Measurements from ENCODE around the gene SMURF2. TPM values are rescaled to one million over a fixed set of nuclear protein-coding genes. Genes with fewer than 3 reads are reported as not detected.

The SMURF2 gene
- total RNA-seq, 4 donors from 2014 or later = 18.2 to 28.0 (median 21.3) TPM

- no peak overlapping the region for H3K27ac ChIP-seq
- no peaks in the 10 kb centered on the region for H3K27me3 ChIP-seq
- peaks cover 0 to 15% (median 0%) of the 10 kb centered on the region in 4 donors for H3K4me1 ChIP-seq
- peaks cover 0 to 44% (median 7%) of the 10 kb centered on the region in 3 donors for H3K36me3 ChIP-seq
- H3K4me3 ChIP-seq = no peak overlapping the region
- TF ChIP-seq POLR2A (IDR thresholded peaks at IDR 0.05) (no peak), EP300 (IDR thresholded peaks at IDR 0.05) (no peak), CTCF (IDR thresholded peaks at IDR 0.05) (no peak)
- H3K9me3 ChIP-seq = no peaks in the 10 kb centered on the region
- no peak for DNase-seq (ENCODE audit: low spot score in 2 of 2)
These were observed 96.5 kb downstream of the SMURF2 start for GRCh38 chr17:64565563-64565962.

GRCh38 chr17:64564098-64564497 is 98.0 kb downstream of the SMURF2 start:
- no peak overlapping the region for H3K4me3 ChIP-seq
- peaks cover 0 to 53% (median 5%) of the 10 kb centered on the region in 3 donors for H3K36me3 ChIP-seq
- peaks cover 0 to 15% (median 0%) of the 10 kb centered on the region in 4 donors for H3K4me1 ChIP-seq
- WGBS, 2 donors = 66 to 73% methylated on average over 1 of the region's 1 CpG
- no peaks in the 10 kb centered on the region for H3K27me3 ChIP-seq
- no peak overlapping the region for H3K27ac ChIP-seq
- no peaks in the 10 kb centered on the region for H3K9me3 ChIP-seq
- no peak for TF ChIP-seq POLR2A (IDR thresholded peaks at IDR 0.05)
- TF ChIP-seq EP300 (IDR thresholded peaks at IDR 0.05) = no peak
- no peak for TF ChIP-seq CTCF (IDR thresholded peaks at IDR 0.05)
- DNase-seq (ENCODE audit: low spot score in 2 of 2) = no peak

- H3K27me3 ChIP-seq = no peaks in the 10 kb centered on the region
- H3K36me3 ChIP-seq = peaks cover 0 to 39% (median 0%) of the 10 kb centered on the region in 3 donors
These were observed 106.8 kb downstream of the SMURF2 start for GRCh38 chr17:64555281-64555680.

GRCh38 chr17:64554028-64554637 is 108.0 kb downstream of the SMURF2 start:
- no peak overlapping the region for H3K4me3 ChIP-seq
- no peak for DNase-seq (ENCODE audit: low spot score in 2 of 2)
- peaks cover 0 to 28% (median 0%) of the 10 kb centered on the region in 3 donors for H3K36me3 ChIP-seq
- H3K4me1 ChIP-seq = peaks cover 0 to 38% (median 3%) of the 10 kb centered on the region in 4 donors
- no peaks in the 10 kb centered on the region for H3K27me3 ChIP-seq
- no peaks in the 10 kb centered on the region for H3K9me3 ChIP-seq
- TF ChIP-seq CTCF (IDR thresholded peaks at IDR 0.05) (no peak), POLR2A (IDR thresholded peaks at IDR 0.05) (no peak), EP300 (IDR thresholded peaks at IDR 0.05) (no peak)
- H3K27ac ChIP-seq = no peak overlapping the region

More at GRCh38 chr17:64555281-64555680, 106.8 kb downstream of the SMURF2 start:
- WGBS, 2 donors = 34 to 42% methylated on average over 4 of the region's 4 CpGs
- no peak for TF ChIP-seq POLR2A (IDR thresholded peaks at IDR 0.05)
- no peak for TF ChIP-seq EP300 (IDR thresholded peaks at IDR 0.05)
- no peak for TF ChIP-seq CTCF (IDR thresholded peaks at IDR 0.05)
- DNase-seq (ENCODE audit: low spot score in 2 of 2) = no peak
- Histone ChIP-seq H3K9me3 (no peaks in the 10 kb centered on the region), H3K4me1 (peaks cover 0 to 38% (median 3%) of the 10 kb centered on the region in 4 donors), H3K27ac (no peak overlapping the region), H3K4me3 (no peak overlapping the region)

- WGBS, 2 donors = 30 to 37% methylated on average over 5 of the region's 5 CpGs
- Histone ChIP-seq H3K9me3 (no peaks in the 10 kb centered on the region), H3K36me3 (peaks cover 0 to 27% (median 0%) of the 10 kb centered on the region in 3 donors)
These were observed 110.6 kb downstream of the SMURF2 start for GRCh38 chr17:64551461-64551860.

More at GRCh38 chr17:64551461-64551860, 110.6 kb downstream of the SMURF2 start:
- no peak overlapping the region for H3K4me3 ChIP-seq
- H3K27me3 ChIP-seq = no peaks in the 10 kb centered on the region
- DNase-seq (ENCODE audit: low spot score in 2 of 2) = no peak
- H3K4me1 ChIP-seq = peaks cover 0 to 38% (median 3%) of the 10 kb centered on the region in 4 donors
- H3K27ac ChIP-seq = peak overlapping the region in 3 of 4 donors; percentile 55 to 69 (median 62)
- TF ChIP-seq CTCF (IDR thresholded peaks at IDR 0.05) = no peak
- no peak for TF ChIP-seq EP300 (IDR thresholded peaks at IDR 0.05)
- no peak for TF ChIP-seq POLR2A (IDR thresholded peaks at IDR 0.05)
